Left lung (tissue), 10 donors: ENCODE results near the gene MAN1C1. TPM values are rescaled to one million over a fixed set of nuclear protein-coding genes. Genes with fewer than 3 reads are reported as not detected.

Experiments used
- ATAC-seq: fragments of 200-7000 bp; cut with Tn5 transposase; one replicate; pipeline ENCODE4 v1.9.1; 2020; ENCODE audit warnings: moderate library complexity
- DNase-seq, 4 donors: peaks; one replicate each; pipeline ENCODE4 v3.0.0-alpha.2; 2013 to 2020
- H3K27ac ChIP-seq, 2 donors: fragments of 200-600 bp; sonication (generic) in 1 of 2; one replicate each; pipeline versions ENCODE4 v1.5.0 to v1.8.0; 2020 to 2021
- H3K27me3 ChIP-seq, 2 donors: fragments of 200-600 bp; sonication (generic) in 1 of 2; one replicate each; pipeline versions ENCODE4 v1.5.0 to v1.8.0; 2020 to 2021
- H3K36me3 ChIP-seq, 2 donors: fragments of 200-600 bp; sonication (generic) in 1 of 2; one replicate each; pipeline versions ENCODE4 v1.5.0 to v1.8.0; 2020 to 2021
- H3K4me1 ChIP-seq, 2 donors: fragments of 200-600 bp; one replicate each; pipeline ENCODE4 v1.8.0; 2021
- H3K4me3 ChIP-seq, 2 donors: fragments of 200-600 bp; sonication (generic) in 1 of 2; one replicate each; pipeline versions ENCODE4 v1.5.0 to v1.8.0; 2020 to 2021; ENCODE audit warnings: mild to moderate bottlenecking in 1 of 2
- H3K9me3 ChIP-seq, 2 donors: fragments of 200-600 bp; sonication (generic) in 1 of 2; one replicate each; pipeline versions ENCODE4 v1.5.0 to v1.8.0; 2020 to 2021
- intact Hi-C, 2 donors: fragments of 100-400 bp; cut with DNase I; formaldehyde crosslinking; loops; one replicate each; pipeline versions ENCODE4 v1.11.2 to v1.14.2; 2022
- polyA plus RNA-seq, 6 donors: library from polyadenylated mRNA; unstranded; fragments of 120-200 nt; gene quantifications; one replicate each; pipeline ENCODE4 v1.2.1, GENCODE V29; 2013; ENCODE audit not compliant: insufficient read length in 6 of 6
- total RNA-seq, 2 donors: library from RNA; stranded (reverse); fragmentation: NEBNext Ultra II Directional; extraction: Animal tissue kit (Norgen Biotek cat#: 25700); gene quantifications; one replicate each; pipeline ENCODE4 v1.2.1, GENCODE V29; 2021
- TF ChIP-seq, protein P1 (sequence below), 2 donors: fragments of 200-600 bp; sonication (generic) in 1 of 2; IDR thresholded peaks; one replicate each; pipeline versions ENCODE4 v1.5.0 to v1.8.0; 2021; ENCODE audit warnings: antibody characterized with exemption in 2 of 2
- donor health status: DM: no; HTN: yes; CAD: no.
- donor health status: DM: no; HTN: no; CAD: no.

MAN1C1 gene
- total and polyA plus RNA-seq, 8 donors = 14.9 to 20.3 (median 16.1) TPM

DNA sequence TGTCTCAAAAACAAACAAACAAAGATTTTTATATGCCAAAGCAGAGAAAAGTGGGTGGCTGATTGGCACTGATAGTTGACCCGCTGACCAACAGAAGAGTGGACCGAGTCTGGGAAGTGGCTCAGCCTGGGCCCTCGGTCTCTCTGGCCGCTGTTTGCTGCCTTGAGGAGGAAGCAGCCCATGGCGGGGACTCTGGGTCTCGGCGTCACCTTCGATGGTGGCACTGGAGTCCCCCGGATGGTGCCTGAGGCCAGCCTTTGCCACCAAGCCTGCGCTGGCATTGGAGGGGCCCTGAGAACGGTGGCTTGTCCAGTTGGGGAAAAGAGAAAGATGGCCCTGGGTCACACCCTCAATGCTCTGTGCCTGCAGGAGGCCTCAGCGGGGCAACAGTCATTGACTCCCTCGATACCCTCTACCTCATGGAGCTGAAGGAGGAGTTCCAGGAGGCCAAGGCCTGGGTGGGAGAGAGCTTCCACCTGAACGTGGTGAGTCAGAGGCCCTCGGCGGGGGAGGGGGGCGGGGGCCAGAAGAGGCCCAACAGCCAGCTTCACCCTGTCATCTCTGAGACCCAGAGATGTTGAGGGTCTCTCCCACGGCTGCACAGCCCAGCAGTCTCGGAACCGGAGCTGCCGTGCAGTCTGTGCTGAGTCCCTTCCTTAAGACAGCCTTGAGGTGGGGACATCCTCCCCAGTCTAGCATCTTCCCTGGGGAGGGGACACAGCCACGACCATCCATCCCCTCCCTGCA, 129.9 kb downstream of the MAN1C1 start:
- ATAC-seq (no peak), DNase-seq (no peak)
- Histone ChIP-seq H3K36me3 (no peaks in the 10 kb centered on the region), H3K9me3 (no peaks in the 10 kb centered on the region), H3K27me3 (no peaks in the 10 kb centered on the region), H3K4me1 (peaks cover 12 to 20% of the 10 kb centered on the region in 2 donors), H3K4me3 (no peak overlapping the region), H3K27ac (no peak overlapping the region)
- TF ChIP-seq, protein P1, sequence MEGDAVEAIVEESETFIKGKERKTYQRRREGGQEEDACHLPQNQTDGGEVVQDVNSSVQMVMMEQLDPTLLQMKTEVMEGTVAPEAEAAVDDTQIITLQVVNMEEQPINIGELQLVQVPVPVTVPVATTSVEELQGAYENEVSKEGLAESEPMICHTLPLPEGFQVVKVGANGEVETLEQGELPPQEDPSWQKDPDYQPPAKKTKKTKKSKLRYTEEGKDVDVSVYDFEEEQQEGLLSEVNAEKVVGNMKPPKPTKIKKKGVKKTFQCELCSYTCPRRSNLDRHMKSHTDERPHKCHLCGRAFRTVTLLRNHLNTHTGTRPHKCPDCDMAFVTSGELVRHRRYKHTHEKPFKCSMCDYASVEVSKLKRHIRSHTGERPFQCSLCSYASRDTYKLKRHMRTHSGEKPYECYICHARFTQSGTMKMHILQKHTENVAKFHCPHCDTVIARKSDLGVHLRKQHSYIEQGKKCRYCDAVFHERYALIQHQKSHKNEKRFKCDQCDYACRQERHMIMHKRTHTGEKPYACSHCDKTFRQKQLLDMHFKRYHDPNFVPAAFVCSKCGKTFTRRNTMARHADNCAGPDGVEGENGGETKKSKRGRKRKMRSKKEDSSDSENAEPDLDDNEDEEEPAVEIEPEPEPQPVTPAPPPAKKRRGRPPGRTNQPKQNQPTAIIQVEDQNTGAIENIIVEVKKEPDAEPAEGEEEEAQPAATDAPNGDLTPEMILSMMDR (IDR thresholded peaks at IDR 0.05) = no peak
- intact Hi-C loops = loop anchor here in 1 of 2 donors (10.0 kb wide), 1 partner anchor 132 kb away; the partner anchor contains the start of gene MAN1C1

DNA sequence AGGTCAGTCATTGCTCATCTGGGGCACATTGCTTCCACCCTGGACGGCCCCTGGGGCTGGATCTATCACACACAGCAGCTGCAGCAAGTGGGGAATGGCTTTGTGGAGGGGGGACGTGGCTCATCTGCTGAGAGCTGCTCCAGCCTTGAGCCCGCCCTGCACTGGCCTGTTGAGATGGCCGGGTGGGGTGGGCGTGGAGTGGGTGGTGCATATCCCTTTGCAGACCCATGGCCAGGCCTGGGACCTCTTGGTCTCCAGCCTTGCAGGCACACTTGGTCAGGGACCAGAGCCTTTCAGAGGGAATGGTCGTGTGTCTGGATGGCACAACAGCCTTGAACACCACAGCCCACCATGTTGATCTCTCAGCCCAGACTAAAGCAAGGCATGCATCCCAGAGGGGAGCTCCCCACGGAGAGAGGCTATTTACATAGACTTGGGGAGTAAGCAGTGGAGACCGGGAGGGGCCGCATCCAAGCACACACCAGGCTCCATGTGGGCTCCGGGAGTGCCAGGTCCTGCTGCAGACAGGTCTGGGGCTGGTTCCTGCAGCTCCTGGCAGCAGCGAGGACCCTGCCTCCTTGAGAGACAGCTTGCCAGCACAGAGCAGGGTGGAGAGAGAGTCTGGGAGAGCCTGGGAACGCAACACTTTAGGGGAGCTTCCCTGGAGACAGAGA, 130.6 kb downstream of the MAN1C1 start:
- ATAC-seq (no peak), DNase-seq (no peak)
- H3K27me3 ChIP-seq = no peaks in the 10 kb centered on the region
- H3K4me3 ChIP-seq = no peak overlapping the region
- no peaks in the 10 kb centered on the region for H3K9me3 ChIP-seq
- H3K27ac ChIP-seq = no peak overlapping the region
- no peaks in the 10 kb centered on the region for H3K36me3 ChIP-seq
- TF ChIP-seq, protein P1 (IDR thresholded peaks at IDR 0.05) = no peak
- peaks cover 12 to 20% of the 10 kb centered on the region in 2 donors for H3K4me1 ChIP-seq
- intact Hi-C loops = loop anchor here in 1 of 2 donors (10.0 kb wide), 1 partner anchor 132 kb away; the partner anchor contains the start of gene MAN1C1

DNA sequence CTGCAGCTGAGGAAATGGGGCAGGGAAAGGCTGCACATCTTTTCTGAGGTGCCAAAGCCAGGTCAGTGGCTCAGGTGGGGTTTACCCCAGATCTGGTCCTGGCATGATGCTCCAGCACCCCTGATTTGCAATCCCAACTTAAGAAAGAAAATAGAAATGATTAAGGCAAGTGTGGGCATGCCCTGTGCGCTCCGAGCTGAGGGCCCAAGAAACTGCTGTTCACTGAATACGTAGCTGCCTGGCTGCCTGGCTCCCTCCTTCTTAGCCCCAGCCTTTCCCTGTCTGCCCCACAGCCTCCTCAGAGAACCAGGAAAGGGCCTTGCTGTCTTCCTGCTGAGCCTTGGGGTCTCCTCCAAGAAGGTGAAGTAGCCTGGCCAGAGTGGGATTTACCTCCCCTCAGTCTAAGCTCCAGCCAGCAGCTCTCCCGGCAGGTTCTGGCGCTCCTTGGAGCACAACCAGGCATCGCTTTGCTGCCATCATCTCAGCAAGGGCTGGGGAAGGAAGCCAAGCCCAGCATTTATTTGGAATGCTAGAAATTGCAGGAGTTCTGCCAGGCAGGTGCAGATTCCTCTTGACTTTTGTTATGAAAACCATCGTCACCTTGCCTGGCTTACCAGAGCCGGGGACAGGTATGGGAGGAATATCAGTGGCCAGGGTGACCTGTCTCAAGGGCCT, 132.1 kb downstream of the MAN1C1 start:
- intact Hi-C loops = loop anchor here in 1 of 2 donors (10.0 kb wide), 1 partner anchor 134 kb away; the partner anchor contains the start of gene MAN1C1
- Histone ChIP-seq H3K36me3 (no peaks in the 10 kb centered on the region), H3K27ac (no peak overlapping the region), H3K4me1 (peaks cover 4 to 13% of the 10 kb centered on the region in 2 donors), H3K4me3 (no peak overlapping the region), H3K9me3 (no peaks in the 10 kb centered on the region), H3K27me3 (no peaks in the 10 kb centered on the region)
- no peak for ATAC-seq
- TF ChIP-seq, protein P1 (IDR thresholded peaks at IDR 0.05) = no peak
- peak in 1 of 4 donors; percentile 11 for DNase-seq

DNA sequence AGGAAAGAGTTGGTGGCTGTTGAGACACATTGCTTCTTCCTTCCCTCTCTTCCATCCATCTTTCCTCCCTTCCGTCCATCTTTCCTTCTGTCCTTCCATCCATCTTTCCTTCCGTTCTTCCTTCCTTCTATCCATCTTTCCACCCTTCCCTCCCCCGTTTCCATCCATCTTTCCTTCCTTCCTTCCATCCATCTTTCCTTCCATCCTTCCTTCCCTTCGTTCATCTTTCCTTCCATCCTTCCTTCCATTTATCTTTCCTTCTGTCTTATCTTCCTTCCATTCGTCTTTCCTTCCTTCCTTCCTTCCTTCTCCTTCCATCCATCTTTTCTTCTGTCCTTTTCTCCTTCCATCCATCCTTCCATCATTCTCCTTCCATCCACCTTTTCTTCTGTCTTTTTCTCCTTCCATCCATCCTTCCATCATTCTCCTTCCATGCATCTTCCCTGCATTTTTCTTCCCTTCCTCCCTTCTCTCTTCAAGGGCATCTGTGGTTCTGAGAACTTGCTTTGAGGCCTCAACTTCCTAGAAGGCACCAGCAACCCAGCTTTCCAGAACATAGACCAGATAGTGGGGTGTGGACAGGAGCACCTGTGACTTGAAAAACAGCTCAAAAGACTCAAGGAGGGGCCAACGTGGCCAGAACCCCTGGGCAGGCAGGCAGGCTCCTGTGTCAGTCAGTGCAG, 134.5 kb downstream of the MAN1C1 start:
- Histone ChIP-seq H3K4me3 (no peak overlapping the region), H3K4me1 (peaks cover 0 to 6% of the 10 kb centered on the region in 2 donors), H3K27ac (no peak overlapping the region), H3K9me3 (no peaks in the 10 kb centered on the region), H3K36me3 (no peaks in the 10 kb centered on the region), H3K27me3 (no peaks in the 10 kb centered on the region)
- intact Hi-C loops = no loop called here
- TF ChIP-seq, protein P1 (IDR thresholded peaks at IDR 0.05) = no peak
- DNase-seq (no peak), ATAC-seq (no peak)
